Stimulated activated naive CD4-positive, alpha-beta T cell treated with Interleukin-2 at 50 U/mL for 16 hours (primary cell): ENCODE results near the gene TTC17.
"Not testable (repeated sequence)": the region's sequence is repeated elsewhere in the genome, so short reads cannot be mapped to it uniquely, and the experiment has no call there.

Source experiments
- DNase-seq: peaks from one replicate; lab custom pipeline; 2025; lab: John Stamatoyannopoulos, UW

TTC17 gene, protein sequence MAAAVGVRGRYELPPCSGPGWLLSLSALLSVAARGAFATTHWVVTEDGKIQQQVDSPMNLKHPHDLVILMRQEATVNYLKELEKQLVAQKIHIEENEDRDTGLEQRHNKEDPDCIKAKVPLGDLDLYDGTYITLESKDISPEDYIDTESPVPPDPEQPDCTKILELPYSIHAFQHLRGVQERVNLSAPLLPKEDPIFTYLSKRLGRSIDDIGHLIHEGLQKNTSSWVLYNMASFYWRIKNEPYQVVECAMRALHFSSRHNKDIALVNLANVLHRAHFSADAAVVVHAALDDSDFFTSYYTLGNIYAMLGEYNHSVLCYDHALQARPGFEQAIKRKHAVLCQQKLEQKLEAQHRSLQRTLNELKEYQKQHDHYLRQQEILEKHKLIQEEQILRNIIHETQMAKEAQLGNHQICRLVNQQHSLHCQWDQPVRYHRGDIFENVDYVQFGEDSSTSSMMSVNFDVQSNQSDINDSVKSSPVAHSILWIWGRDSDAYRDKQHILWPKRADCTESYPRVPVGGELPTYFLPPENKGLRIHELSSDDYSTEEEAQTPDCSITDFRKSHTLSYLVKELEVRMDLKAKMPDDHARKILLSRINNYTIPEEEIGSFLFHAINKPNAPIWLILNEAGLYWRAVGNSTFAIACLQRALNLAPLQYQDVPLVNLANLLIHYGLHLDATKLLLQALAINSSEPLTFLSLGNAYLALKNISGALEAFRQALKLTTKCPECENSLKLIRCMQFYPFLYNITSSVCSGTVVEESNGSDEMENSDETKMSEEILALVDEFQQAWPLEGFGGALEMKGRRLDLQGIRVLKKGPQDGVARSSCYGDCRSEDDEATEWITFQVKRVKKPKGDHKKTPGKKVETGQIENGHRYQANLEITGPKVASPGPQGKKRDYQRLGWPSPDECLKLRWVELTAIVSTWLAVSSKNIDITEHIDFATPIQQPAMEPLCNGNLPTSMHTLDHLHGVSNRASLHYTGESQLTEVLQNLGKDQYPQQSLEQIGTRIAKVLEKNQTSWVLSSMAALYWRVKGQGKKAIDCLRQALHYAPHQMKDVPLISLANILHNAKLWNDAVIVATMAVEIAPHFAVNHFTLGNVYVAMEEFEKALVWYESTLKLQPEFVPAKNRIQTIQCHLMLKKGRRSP

DNA sequence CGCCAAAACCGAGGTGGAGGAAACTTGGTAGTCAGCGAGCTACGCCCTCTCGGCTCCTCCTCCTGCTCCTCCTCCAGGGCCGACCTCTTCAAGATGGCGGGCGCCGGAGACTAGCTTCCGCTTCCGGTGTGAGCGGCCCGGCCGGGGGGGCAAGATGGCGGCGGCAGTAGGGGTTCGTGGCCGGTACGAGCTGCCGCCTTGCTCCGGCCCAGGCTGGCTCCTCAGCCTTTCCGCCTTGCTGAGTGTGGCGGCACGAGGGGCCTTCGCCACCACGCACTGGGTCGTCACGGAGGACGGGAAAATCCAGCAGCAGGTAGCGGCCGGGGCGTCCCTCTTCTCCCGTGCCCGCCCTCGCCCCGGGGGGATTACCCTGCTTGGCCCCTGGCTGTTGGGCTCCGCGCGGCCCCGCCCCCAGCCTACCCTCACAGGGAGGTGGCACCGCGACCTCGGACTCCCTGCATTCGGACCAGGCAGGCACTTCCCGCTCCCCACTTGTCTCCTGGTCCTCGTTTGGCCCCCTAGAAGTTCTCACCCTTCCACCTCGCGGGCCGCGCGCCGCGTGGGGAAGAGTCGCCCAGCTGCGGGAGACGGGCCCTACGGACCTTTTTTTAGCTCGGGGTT, at the start of gene TTC17:
Gene TTC17 (plus strand): TSS at position 120 of the 621 bp plus-strand sequence. CDS start 35 bp downstream, at position 155.
- DNase-seq = peak; percentile 96

DNA sequence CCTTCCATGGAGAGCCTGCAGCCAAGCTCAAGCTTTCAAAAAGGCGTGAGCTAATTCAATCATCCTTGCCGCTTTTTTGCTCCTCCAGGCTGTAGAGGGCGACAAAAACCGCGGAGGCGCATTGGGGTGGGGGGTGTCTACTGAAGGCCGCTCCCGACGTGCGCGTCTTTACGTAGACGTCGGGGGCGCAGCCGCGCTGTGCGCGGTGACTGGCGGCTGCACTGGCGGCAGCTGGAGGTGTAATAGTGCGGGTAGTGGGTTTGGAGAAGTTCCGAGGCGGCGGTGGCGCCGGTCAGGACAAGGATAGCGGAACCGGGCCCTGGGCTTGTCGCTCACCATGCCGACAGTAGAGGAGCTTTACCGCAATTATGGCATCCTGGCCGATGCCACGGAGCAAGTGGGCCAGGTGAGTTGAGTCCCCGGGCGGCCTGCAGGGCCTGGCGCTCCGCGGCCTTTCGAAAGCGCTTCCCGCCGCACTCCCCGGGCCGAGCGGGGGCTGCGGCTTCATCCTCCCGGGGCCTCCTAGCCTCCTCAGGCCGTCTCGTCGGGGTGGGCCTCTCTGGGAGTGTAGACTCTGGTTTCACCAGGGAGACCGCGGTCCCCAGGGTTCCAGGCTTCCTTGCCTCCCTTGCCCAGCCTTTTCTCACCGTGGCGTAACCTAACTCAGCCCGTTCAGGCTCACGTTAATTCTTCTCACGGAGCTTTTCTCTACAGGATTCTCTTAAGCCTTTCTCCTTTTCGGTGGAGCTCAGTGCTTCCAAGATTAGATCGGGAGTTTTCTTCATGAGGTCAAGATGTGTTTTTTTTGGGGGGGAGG, 46.7 kb upstream of the TTC17 start, which contains the start of gene API5:
Gene API5 (plus strand): TSS at position 206 of the 817 bp plus-strand sequence. CDS start 132 bp downstream, at position 338.
- peak; percentile 93 for DNase-seq

DNA sequence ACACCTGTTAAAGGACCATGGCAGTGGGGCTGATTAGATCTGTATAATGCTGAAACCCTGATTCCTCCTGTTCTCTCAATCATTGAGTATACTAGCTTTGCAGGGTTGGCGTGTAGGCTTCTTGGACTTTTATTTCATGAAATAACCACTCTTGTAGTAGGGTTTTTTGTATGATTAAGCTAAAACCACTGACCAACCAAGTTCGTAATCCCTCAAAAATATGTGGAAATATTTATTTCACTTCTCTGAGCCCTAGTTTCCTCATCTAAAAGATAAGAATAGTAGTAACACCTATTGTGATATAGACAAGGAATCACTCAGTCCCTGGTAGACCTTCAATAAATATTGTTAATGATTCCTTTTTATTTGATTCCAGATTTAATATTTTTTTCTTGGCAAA, 42.8 kb upstream of the TTC17 start:
- no peak for DNase-seq

DNA sequence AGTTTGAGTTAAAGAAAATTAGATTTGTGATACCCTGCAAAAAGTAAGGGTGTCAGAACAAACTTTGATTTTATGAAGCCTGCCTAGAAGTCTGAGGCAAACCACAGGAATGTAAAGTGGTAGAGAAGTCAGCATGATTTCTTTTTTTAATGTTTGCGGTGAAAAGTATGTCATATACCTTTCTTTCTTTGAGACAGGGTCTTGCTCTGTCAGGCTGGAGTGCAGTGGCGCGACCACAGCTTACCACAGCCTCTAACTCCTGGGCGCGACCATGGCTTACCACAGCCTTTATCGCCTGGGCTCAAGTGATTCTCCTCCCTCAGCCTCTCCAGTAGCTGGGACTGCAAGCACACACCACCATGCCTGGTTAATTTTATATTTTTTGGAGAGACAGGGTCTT, 42.3 kb upstream of the TTC17 start:
- no peak for DNase-seq

DNA sequence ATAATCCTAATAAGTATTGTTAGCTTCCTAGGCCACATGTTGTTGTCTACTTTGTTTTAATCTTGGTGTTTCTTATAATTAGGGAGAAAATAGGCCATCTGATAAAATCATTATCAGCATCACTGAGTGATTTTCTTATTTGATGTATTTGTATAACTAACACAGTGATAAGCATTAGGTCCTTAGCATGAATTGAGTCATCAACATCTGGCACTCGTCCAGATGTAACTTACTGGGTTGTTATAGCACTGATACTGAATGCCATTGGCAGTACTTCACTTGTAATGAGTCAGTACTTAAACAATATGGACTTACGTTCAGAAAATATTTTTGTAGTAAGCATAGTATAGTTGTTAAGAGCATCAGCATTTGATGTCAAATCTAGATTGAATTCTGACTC, 30.7 kb upstream of the TTC17 start:
- no peak for DNase-seq

DNA sequence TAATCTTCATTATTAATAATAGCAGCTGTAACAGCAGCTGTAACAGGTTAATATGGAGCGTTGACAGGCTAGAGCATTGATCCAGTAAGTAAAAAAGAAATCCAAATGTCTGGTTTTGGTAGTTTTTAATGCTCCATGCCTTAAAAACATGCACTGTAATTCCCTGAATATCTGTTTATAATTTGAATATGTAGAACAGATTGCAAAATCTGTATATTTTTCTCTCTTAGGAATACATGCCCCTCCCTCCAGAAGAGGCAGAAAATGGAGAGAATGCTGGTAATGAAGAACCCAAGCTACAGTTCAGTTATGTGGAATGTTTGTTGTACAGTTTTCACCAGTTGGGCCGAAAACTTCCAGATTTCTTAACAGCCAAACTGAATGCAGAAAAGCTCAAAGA, 30.2 kb upstream of the TTC17 start:
- DNase-seq = no peak

DNA sequence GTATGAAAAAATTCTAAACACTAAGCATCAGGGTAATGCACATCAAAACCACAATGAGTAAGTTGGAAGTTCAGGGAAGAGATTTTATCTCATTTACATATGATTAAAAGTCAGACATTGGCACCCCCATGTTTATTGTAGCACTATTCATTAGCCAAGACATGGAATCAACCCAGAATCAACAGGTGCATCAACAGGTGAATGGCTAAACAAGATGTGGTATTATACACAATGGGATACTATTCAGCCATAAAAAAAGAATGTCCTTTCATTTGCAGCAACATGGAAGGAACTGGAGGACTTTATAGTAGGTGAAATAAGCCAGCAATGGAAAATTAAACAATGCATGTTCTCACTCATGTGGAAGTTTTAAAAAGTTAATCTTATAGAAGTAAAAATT, 17.6 kb upstream of the TTC17 start:
- DNase-seq = no peak

DNA sequence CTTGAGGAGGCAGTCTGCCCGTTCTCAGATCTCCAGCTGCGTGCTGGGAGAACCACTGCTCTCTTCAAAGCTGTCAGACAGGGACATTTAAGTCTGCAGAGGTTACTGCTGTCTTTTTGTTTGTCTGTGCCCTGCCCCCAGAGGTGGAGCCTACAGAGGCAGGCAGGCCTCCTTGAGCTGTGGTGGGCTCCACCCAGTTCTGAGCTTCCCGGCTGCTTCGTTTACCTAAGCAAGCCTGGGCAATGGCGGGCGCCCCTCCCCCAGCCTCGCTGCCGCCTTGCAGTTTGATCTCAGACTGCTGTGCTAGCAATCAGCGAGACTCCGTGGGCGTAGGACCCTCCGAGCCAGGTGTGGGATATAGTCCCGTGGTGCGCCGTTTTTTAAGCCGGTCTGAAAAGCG, 7.3 kb upstream of the TTC17 start:
- DNase-seq = not testable (repeated sequence)

DNA sequence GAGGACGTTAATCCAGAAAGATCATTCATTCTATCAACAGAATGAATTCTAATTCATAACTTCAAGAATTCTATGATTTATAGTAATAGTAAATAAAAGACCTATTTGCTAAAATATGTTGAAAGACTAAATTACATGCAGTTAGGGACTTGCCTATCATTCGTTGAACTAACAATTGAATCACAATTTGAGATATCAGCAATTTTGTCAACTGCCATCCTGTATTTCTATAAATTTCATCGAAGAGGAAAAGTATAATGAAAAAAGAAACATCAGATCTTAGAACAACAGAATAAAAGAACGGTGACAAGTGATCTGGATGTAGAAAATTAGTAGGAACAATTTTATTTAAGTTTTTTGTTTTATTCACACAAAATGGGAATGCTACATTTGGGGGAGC, 4.4 kb upstream of the TTC17 start:
- no peak for DNase-seq

DNA sequence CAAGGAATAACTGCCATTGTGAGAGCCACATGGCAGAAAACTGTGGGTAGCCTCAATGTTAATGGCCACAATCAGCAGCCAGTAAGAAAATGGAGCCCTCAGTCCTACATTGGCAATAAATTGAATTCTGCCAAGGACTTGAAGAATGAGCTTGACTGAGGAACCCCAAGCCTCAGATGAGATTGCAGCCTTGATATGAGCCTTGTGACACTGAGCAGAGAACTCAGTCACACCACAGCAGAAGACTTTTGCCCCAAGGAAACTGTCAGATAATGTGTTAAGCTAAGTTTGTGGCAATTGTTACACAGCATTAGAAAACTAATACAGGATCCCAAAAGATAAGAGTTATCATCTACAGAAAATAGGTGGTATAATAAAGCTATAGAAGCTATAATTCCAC, 2.4 kb upstream of the TTC17 start:
- DNase-seq = no peak

DNA sequence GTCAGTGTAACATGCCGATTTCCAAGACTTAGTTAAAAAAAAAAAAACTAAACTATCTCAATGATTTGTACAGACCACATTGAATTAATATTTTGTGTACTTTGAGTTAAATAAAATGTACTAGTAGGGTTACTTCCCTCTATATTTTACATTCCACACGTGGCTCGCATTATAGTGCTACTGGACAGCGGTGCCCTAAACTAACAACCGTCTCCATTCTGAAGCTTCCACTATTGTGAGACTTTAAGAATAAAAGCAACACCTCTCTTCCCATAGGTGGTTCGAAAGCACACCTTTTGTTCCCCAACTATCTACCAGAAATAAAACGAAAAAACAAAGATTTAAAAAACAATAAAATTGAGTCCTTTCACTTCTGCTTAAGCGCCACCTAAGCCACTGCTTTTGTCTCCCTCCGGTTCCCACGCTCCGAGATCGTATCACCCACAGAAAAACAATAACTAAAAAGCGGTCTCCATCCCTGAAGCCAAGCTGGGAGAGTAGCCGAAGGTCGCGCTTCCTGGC, 380 bp upstream of the TTC17 start:
- DNase-seq = no peak

DNA sequence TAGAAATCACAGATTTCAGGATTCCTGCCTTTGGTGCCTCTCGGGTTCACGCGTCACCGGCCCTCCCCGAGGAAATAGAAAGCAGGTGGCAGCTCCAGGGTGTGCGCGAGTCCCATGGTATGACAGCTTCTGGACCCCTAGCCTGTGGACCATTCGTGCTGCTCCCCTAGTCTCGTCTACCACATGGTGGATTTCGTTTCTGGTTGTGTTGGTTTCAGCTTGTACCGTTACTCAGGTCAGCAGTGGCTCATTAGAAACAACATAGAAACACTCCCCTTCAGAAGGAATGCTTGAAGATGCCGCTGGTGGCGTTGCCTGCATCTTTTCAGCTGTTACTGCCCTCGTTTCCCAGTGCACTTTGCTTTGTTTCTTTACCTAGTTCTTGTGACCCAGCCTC, 700 bp downstream of the TTC17 start:
- DNase-seq = peak; percentile 48

DNA sequence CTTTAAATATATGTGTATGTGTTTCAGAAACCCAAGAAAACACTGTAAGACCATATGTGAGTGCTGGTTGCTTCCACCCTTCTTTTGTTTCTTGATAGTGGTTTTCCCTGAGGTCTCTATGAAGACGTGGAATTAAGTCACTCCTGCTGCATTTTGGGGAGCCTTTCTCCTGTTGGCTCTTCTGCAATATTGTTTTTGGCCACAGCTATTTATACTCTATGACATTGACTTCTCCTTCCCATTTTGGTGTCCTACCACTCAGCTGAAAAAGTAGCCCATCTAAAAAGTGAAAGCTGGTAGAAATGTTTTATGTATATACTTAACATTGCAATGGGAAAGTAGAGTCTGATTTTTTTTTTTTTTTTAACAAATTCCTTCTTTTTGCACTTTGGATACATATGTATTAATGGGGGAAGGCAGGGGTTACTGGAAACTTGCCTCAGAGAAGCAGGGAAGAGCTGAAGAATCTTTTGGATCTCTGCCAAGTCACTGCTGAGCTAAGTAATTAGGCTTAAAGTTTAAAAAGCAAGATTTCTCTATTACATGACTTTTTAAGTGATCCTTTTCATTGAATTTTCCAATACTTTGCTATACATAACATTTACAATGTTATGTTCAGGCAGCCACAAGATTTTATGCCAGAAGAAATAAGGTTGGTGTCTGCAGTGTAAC, 1.8 kb downstream of the TTC17 start:
- no peak for DNase-seq

DNA sequence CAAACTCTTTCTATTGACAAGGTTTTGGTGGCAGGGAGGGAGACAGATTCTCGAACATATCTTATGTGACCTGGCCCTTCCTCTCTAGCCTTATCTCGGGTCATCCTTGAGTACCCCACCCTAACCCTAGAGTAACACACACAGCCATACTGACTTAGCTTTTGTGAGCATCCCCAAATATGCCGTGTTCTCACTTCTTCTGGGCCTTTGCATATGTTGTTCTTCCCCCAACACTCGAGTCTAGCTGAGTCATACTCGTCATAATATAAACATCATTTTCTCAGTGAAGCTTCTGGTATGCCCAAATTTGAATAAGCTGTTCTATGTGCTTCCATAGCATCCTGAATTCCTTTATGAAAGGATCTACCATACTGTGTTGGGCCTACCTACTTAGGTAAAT, 8.0 kb downstream of the TTC17 start:
- DNase-seq = no peak

DNA sequence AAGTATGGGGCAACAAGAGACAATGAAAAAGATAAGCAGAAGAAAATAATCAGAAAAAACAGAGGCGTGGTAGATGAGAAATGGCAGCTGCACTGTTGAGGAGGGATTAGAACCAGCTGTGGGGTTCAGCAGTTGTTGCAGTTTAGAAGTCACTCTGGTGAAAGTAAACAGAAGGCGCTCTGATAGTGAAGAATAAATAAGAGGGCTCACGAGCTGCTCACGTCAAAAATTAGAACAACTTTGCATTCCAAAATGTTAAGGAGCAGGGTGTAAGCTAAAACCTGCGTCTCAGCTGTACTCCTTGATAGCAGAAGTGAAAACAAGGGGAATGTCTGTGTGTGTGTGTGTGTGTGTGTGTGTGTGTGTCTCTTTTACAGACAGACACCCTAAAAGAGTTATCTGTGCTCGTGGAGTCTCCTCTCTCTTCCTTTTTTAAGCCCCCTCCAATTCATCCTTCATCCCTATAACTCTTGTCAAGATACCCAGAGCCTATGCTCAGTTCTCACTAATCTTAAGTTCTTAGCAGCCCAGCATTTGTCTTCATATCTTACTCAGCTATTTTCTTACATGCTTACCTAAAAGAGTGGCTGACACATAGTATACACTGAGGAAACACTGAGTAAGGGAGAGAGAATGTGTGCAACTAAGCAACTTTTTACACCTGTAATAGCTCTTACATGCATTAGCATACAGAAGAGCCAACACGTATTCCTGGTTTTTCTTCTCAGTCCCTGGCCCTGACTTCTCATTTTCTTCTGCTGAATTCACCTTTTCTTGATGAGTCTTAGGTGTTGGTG, 8.9 kb downstream of the TTC17 start:
- no peak for DNase-seq

DNA sequence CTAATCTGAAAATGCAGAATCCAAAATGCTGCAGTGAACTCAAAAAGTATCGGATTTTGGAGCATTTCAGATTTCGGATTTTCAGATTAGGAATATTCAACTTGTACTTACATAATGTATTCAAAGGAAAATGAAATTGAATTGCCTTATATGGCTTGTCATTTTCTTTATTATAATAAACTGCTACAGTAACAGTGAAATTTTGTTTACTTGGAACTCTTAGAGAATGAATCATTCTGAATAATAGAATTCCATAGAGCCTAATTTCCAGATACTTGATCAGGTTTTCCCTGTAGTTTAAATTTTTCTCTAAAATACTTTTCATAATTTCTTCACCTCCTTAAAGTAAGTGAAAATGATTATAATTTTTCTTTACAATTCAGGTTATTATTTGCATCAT, 17.3 kb downstream of the TTC17 start:
- no peak for DNase-seq

DNA sequence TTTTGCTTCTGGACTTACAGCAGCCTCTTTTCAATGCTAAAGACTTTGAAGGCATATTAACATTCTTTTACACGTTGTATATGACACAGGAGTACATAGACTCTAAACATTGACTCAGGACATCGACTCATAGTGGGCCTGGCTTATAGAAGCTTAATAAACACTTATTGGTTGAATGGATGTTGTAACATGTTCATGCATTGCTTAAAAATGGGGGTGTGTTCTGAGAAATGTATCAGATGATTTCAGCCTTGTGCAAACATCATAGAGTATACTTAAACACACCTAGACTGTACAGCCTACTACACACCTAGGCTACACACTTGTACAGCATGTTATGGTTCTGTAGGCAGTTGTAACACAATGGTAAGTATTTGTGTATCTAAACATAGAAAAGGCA, 17.9 kb downstream of the TTC17 start:
- no peak for DNase-seq

DNA sequence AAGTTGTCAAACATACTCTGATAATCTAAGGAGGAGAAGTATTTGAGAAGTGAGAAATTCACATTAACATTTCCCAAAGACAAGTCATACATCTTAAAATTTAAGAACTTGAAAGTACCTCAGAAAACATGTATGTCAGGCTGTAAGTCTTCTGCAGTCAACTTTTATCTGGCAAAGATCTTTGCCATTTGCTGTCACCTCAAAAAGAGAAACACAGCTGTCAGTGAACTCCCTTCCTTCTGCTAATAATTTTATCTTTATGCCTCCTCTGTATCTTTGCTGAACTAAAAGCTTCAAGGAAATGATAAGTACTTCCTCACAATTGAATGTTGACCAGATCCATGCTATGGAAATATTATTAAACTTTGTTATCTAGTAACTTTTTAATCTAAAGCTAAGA, 18.7 kb downstream of the TTC17 start:
- no peak for DNase-seq

DNA sequence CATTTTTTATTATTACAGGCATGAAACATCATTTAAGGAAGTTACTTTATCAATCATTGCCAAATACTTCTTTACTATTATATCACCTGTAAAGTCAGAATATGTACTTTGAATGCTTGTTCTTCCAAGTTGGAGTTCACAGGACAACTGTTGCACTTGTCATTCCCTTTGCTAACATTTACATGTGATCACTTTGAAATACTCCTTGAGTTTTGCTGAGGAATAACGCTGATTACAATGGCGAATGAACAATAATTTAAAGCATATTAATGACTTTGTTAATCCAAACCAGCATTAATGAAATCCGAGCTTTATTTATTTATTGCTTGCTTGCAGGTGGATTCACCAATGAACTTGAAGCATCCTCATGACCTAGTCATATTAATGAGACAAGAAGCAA, 20.2 kb downstream of the TTC17 start:
- no peak for DNase-seq

DNA sequence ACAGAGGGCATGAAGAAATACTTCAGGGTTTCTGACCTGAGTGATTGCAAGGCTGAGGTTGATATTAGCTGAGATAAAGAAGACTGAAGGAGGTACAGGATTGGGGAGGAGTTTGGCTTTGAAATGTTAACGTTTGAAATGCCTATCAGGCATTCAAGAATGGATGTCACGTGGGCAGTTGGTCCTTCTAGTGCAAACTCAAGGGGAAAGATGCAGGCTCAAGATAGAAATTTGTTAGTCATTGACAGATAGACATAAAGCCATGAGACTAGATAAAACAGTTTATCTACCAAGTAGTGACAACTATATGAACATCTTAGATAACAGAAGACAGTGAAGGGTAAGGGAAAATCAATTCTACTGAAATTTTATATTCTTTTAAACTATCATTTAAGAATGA, 23.1 kb downstream of the TTC17 start:
- no peak for DNase-seq
